HAP-1 (cell line): Measurements from ENCODE around the gene CHPF2.

Experiments
- DNase-seq, 2 experiments: peaks; one replicate each; pipeline ENCODE4 v3.0.0-alpha.2; 2016 to 2020; ENCODE audit warnings: low spot score in 2 of 2
- H3K27me3 ChIP-seq: fragments of 250-450 bp; sonication (Bioruptor Pico); 2 replicates; pipeline ENCODE4 v1.5.1; 2020; ENCODE audit warnings: low read depth, mild to moderate bottlenecking, moderate library complexity
- H3K36me3 ChIP-seq: fragments of 250-450 bp; sonication (Bioruptor Pico); replicated peaks from 2 replicates; pipeline ENCODE4 v1.5.1; 2020; ENCODE audit warnings: mild to moderate bottlenecking
- H3K4me1 ChIP-seq: fragments of 250-450 bp; sonication (Bioruptor Pico); 2 replicates; pipeline ENCODE4 v1.5.1; 2020; ENCODE audit warnings: mild to moderate bottlenecking
- H3K4me3 ChIP-seq: fragments of 250-450 bp; sonication (Bioruptor Pico); 2 replicates; pipeline ENCODE4 v1.5.1; 2020; ENCODE audit warnings: mild to moderate bottlenecking, moderate library complexity
- H3K9me3 ChIP-seq: fragments of 250-450 bp; sonication (Bioruptor Pico); 2 replicates; pipeline ENCODE4 v1.5.1; 2020; ENCODE audit warnings: mild to moderate bottlenecking, moderate library complexity
- in situ Hi-C: fragments of 300-500 bp; cut with MboI; formaldehyde crosslinking; loops from 3 replicates; pipeline ENCODE4 v1.14.3; 2020; ENCODE audit warnings: low sequenced_read_pairs, inconsistent platforms, mixed read lengths

Gene CHPF2

GRCh38 chr7:151276666-151277590 lies 44.6 kb downstream of the CHPF2 start:
- no peaks in the 10 kb centered on the region for H3K27me3 ChIP-seq

GRCh38 chr7:151277631-151278030 lies 45.3 kb downstream of the CHPF2 start:
- Histone ChIP-seq H3K4me3 (no peak overlapping the region), H3K36me3 (no peaks in the 10 kb centered on the region), H3K9me3 (no peaks in the 10 kb centered on the region), H3K27me3 (no peaks in the 10 kb centered on the region), H3K4me1 (no peaks in the 10 kb centered on the region)
- no peak for DNase-seq
- in situ Hi-C loops: no loop called here

More at GRCh38 chr7:151276666-151277590, 44.6 kb downstream of the CHPF2 start:
- in situ Hi-C loops: no loop called here
- Histone ChIP-seq H3K36me3 (no peaks in the 10 kb centered on the region), H3K4me3 (peak overlapping the region; percentile 18), H3K4me1 (no peaks in the 10 kb centered on the region), H3K9me3 (no peaks in the 10 kb centered on the region)
- DNase-seq: peak; percentile 63 to 78

- Histone ChIP-seq H3K4me1 (peaks cover under 1% of the 10 kb centered on the region; the same call in 1 of the 2 replicates), H3K36me3 (no peaks in the 10 kb centered on the region), H3K4me3 (no peak overlapping the region), H3K9me3 (peaks cover 7% of the 10 kb centered on the region), H3K27me3 (0 out of 2 replicates have a peak, but pooled peaks cover under 1% of the 10 kb centered on the region)
- DNase-seq: no peak
- in situ Hi-C loops: no loop called here
These were observed 46.7 kb downstream of the CHPF2 start for GRCh38 chr7:151278949-151279348.

- peaks cover 5% of the 10 kb centered on the region; the same call in 1 of the 2 replicates for H3K27me3 ChIP-seq
- no peak for DNase-seq
- in situ Hi-C loops: no loop called here
- peaks cover 3% of the 10 kb centered on the region for H3K4me1 ChIP-seq
- H3K9me3 ChIP-seq: peaks cover 7% of the 10 kb centered on the region
- no peak overlapping the region for H3K4me3 ChIP-seq
- H3K36me3 ChIP-seq: no peaks in the 10 kb centered on the region
These were observed 47.6 kb downstream of the CHPF2 start for GRCh38 chr7:151279868-151280267.

GRCh38 chr7:151280388-151281019 lies 48.2 kb downstream of the CHPF2 start:
- Histone ChIP-seq H3K4me3 (no peak overlapping the region), H3K4me1 (peaks cover 3% of the 10 kb centered on the region), H3K27me3 (peaks cover 9% of the 10 kb centered on the region; the same call in 1 of the 2 replicates), H3K36me3 (no peaks in the 10 kb centered on the region), H3K9me3 (peaks cover 7% of the 10 kb centered on the region)
- DNase-seq: no peak
- in situ Hi-C loops: no loop called here

- in situ Hi-C loops: no loop called here
- peaks cover 7% of the 10 kb centered on the region for H3K9me3 ChIP-seq
- peaks cover 9% of the 10 kb centered on the region; the same call in 1 of the 2 replicates for H3K27me3 ChIP-seq
- no peaks in the 10 kb centered on the region for H3K36me3 ChIP-seq
- no peak for DNase-seq
- peaks cover 3% of the 10 kb centered on the region for H3K4me1 ChIP-seq
- no peak overlapping the region for H3K4me3 ChIP-seq
These were observed 49.4 kb downstream of the CHPF2 start for GRCh38 chr7:151281686-151282085.

- in situ Hi-C loops: no loop called here
- Histone ChIP-seq H3K27me3 (peaks cover 9% of the 10 kb centered on the region; the same call in 1 of the 2 replicates), H3K4me1 (peaks cover 3% of the 10 kb centered on the region), H3K9me3 (peaks cover 7% of the 10 kb centered on the region), H3K4me3 (no peak overlapping the region), H3K36me3 (no peaks in the 10 kb centered on the region)
- no peak for DNase-seq
These were observed 49.8 kb downstream of the CHPF2 start for GRCh38 chr7:151282111-151282510.

GRCh38 chr7:151283302-151283701 lies 51.0 kb downstream of the CHPF2 start:
- Histone ChIP-seq H3K27me3 (peaks cover 9% of the 10 kb centered on the region; the same call in 1 of the 2 replicates), H3K36me3 (no peaks in the 10 kb centered on the region), H3K4me3 (no peak overlapping the region), H3K4me1 (peaks cover 3% of the 10 kb centered on the region), H3K9me3 (peaks cover 7% of the 10 kb centered on the region)
- in situ Hi-C loops: no loop called here
- DNase-seq: no peak

GRCh38 chr7:151286148-151286547 lies 53.9 kb downstream of the CHPF2 start:
- H3K9me3 ChIP-seq: peaks cover 7% of the 10 kb centered on the region
- no peak for DNase-seq
- H3K4me3 ChIP-seq: no peak overlapping the region
- in situ Hi-C loops: no loop called here
- no peaks in the 10 kb centered on the region for H3K36me3 ChIP-seq
- H3K4me1 ChIP-seq: peaks cover 3% of the 10 kb centered on the region
- H3K27me3 ChIP-seq: peaks cover 14% of the 10 kb centered on the region; the same call in 1 of the 2 replicates
